ENCODE data around the gene NKAIN1.
"Not testable (repeated sequence)": the region's sequence is repeated elsewhere in the genome, so short reads cannot be mapped to it uniquely, and the experiment has no call there.

The NKAIN1 gene

DNA sequence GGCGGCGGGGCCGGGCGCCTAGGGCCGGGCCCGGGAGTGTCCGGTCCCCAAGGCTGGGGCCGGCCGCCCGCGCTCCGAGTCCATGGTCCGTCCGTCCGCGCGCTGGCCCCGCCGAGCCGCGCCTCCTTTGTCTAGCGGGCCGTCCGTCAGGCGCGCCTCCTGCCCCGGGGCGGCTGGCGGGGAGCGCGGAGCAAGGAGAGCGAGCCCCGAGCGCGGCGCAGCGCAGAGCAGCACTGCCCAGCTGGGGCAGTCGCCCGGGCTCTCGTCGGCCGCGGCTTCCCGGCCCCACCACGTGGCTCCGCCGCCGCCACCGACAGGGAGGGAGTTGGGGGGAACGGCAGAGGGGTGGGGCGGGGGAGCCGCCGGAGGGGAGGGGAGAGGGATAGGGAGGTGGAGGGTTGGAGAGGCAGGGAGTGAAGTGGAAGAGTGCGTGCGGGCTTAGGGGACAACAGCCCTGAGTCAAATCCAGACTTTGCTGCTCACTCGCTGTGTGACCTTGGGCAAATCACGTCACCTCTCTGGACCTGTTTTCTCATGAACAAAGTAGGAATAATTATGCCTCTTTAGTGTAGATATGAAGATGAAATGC is at the start of gene NKAIN1:
Gene NKAIN1, minus strand, starts transcription at position 235 of the 589 bp plus-strand sequence. CDS start 340 bp downstream, outside the sequence.
- no peak for DNase-seq

DNA sequence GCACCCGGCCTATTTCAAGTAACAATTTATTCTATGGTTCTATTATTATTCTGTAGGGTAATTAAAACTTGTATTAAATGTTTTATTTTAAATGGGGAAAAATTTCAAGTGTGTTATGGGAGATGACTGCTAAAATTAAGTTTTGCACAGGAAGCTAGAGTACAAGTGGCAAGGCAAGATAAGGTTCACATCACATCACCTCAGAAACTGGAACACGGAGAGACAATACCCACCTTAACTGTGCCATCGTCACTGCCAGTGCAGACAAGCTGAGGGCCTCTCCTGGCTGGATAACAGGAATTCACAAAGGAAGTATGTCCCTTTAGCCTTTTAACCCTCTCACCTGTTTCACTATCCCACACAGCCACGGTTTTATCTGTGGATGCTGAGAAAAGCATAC is 49.3 kb upstream of the NKAIN1 start:
- no peak for DNase-seq

GRCh38 chr1:31287791-31288190 is 48.1 kb upstream of the NKAIN1 start:
- DNase-seq: not testable (repeated sequence)

DNA sequence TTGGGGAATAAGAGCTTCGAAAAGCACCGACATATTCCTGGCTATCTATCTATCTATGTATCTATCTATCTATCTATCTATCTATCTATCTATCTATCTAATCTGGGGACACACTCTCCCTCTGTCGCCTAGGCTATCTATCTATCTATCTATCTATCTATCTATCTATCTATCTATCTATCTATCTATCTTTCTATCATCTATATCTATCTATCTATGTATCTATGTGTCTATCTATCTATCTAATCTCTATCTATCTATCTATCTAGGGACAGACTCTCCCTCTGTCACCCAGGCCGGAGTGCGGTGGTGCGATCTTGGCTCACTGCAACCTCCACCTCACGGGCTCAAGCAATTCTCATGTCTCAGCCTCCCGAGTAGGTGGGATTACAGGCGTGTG is 42.7 kb upstream of the NKAIN1 start:
- not testable (repeated sequence) for DNase-seq

DNA sequence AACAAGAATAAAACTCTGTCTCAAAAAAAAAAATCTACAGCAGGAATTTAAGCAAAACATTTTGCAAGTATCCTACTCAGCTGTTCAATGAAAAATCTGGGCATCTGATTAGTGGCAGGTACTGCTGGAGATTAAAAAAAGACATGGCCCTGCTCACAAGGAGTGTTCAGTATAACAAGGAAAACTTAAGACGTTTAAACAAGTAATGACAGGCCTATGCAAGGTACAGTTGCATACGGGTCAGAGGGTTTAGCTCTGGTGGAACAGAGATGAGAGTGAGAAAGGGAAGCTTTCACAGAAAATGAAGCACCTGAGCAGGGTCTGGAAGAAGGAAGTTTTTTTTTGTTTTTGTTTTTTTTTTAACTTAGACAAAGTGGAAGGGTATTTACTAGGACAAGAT is 33.9 kb upstream of the NKAIN1 start:
- no peak for DNase-seq

- no peak for DNase-seq
Measured at GRCh38 chr1:31272369-31272768, 32.7 kb upstream of the NKAIN1 start.

- DNase-seq: no peak
Measured at GRCh38 chr1:31266547-31266946, 26.9 kb upstream of the NKAIN1 start.

GRCh38 chr1:31264790-31265386 is 25.2 kb upstream of the NKAIN1 start:
- no peak for DNase-seq

- DNase-seq: no peak
Measured at GRCh38 chr1:31263408-31263807, 23.7 kb upstream of the NKAIN1 start.

GRCh38 chr1:31262393-31262792 is 22.7 kb upstream of the NKAIN1 start:
- DNase-seq: not testable (repeated sequence)

DNA sequence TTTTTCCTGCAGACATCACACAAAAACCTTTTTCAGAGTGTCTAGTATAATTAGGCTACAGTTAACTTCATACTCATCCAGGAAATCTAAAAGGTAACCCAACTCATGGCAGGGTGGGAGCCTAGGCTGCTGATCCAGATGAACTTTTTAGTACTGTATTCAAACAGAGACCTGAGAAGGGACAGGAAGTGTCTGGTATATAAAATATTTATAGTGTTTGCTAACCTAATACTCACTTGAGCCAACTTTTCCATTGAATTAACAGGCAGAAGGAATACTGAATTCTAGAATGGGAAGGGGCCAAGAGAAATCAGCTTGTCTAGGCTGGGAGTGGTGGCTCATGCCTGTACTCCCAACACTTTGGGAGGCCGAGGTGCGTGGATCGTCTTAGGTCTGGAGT is 22.2 kb upstream of the NKAIN1 start:
- no peak for DNase-seq

DNA sequence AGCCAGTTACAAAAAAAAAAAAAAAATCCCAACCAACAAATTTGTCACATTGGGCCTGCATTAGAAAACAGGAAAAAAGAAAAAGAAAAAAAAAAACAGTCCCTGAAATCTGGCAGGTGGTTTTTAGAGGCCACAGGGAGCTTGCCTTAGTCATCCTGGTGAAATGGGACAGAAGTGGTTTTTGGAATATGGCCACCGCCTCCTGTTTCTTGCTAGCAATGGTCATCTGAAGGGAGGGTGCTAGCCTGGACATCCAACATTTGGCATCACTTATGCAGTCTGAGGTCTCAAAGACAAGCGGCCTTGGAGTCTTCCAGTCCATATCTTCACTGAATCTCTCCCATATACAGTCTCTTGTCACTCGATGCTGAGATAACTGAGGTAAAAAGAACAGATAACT is 20.1 kb upstream of the NKAIN1 start:
- DNase-seq: no peak

GRCh38 chr1:31258581-31258980 is 18.9 kb upstream of the NKAIN1 start:
- no peak for DNase-seq

GRCh38 chr1:31257213-31257612 is 17.5 kb upstream of the NKAIN1 start:
- DNase-seq: no peak

DNA sequence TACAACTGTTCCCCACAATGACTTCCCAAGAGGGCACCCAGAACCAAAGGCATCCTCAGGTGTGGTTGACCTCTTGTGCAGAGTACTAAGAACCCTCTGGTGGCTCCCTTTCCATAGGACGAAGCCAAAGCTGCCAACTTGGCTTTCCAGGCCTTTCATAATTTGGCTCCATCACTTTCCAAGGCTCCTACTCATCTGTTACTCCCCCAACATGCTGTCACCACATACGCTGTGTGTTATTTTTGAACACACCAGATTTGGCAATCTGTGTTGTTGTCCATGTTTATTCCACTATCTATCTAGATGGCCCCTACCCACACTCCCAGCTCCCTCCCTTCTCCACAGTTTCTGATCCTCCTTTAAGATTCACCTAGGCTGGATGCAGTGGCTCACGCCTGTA is 10.2 kb upstream of the NKAIN1 start:
- DNase-seq: no peak

DNA sequence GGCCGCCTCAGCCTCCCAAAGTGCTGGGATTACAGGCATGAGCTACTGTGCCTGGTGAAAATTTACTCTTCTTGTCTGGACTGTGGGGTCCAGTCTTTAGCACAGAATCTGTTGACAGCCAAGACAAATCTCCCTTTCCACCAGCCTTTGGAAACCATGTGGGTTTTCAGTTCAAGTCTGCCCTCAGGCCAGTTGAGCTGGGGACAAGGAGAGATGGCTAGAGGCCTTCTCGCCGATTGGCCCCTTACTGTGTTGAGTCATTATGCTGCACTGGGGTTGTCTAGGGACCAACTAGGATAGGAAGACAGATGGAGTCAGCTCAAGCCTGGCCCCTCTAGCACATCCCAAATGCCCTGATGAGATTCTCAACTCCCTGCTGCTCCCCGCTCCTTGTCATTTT is 8.6 kb upstream of the NKAIN1 start:
- no peak for DNase-seq

GRCh38 chr1:31244326-31244725 is 4.6 kb upstream of the NKAIN1 start:
- no peak for DNase-seq

DNA sequence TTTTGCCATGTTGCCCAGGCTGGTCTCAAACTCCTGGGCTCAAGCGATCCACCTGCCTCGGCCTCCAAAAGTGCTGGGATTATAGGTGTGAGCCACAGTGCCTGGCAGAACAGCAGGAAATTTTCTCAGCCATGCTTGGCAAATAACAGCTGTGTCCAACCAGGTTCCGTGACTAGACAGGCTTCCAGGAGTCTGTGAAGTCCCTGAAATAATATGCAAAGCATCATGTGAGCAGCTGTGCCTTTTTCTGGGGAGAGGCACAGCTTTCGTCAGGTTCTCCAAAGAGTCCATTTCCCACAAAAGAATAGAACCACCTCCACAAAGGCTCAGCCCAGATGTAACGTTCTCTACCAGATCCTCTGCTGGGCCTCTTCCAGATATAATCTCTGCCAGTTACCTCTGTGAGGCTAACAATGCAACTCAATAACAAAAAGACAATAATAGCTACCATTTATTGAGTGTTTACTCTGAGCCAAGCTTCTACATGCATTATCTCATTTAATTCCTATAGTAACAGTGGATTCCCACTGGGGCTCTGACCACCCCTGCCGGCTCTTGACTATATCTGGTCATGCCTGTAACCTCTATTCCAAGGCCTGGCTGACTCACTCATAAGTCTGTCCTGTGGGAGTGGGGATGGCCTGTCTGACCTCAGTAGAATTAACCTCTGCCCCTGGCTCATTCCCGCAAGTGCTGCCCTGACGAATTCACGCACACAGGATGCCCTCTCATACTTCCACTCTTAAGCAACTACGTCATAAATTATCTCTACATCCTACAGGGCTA is 4.0 kb upstream of the NKAIN1 start:
- no peak for DNase-seq

- DNase-seq: no peak
Measured at GRCh38 chr1:31241321-31241720, 1.6 kb upstream of the NKAIN1 start.

DNA sequence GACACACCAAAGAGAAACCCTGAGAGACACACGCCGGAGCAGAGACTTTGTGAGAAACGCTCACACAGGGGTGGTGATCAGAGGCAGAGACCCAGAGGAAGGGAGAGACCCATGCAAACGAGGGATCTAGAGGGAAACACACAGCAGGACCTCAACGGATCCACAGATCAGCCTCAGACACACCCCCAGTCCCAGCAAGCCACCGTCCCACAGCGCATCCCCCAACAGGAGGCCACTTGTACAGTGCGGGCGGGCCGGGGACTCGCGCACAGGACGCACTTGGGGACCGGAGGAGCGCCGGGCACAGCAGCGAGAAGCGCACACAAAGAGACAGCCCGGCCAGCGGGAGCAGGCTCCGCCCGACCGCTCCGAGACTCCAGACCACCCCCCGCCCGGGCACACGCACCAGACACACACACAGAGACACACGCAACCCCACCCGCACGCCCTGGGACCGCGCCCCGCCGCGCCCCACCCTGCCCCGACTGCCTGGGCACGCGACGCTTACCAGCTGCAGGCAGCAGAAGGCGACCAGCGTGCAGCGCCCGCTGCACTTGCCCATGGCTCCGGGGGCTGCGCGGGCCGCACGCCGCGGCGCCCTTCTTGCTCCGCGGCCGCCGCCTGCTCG is 587 bp downstream of the NKAIN1 start:
- DNase-seq: no peak

- no peak for DNase-seq
Measured at GRCh38 chr1:31238612-31238985, 1.1 kb downstream of the NKAIN1 start.

DNA sequence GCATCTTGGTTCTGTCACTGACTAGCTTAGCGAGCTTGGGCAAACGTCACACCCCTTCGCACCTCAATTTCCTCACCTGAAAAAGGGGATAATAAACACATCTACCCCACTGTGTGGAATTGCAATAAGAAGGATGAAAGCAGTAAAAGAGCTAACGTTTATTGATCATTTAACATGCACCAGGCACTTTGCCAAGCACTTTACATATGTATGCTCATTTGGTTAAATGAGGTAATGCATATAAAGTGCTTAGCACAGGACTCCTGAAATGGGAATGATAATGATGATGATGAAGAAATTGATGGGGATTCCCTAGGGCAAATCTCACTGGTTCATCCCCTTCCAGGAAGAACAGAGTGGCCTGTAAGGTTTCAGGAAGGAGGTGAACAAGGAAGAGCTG is 4.8 kb downstream of the NKAIN1 start:
- no peak for DNase-seq

DNA sequence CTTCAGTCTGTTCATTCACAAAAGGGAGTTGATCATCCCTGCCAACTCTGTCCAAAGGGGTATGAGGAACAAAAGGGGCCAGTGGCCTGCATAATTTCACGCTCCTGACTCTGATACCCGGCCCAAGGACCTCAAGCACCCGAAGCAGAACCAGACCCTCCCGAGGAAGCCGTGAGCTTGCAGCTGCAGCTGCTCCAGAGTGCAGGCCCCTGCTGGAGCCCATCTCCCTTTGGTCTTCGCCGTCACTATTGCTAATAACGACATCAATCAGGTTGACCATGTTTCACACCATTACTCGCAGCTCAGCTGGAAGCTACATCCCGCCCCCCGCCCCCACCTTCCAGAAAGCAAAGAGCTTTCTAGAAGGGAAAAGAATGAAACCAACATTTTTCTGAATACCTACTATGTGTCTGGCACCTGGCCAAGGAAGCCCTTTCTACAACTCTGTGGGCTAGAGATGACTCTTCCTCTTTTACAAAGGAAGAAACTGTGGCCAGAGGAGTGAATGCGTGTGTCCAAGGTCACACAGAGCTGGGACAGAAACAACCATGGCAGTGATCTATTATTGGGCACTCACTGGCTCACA is 5.5 kb downstream of the NKAIN1 start:
- DNase-seq: no peak

- DNase-seq: no peak
Measured at GRCh38 chr1:31232689-31233088, 7.0 kb downstream of the NKAIN1 start.
